Stimulated activated naive CD8-positive, alpha-beta T cell treated with anti-CD3 and anti-CD28 coated beads, Interleukin-15, Interleukin-2, amounts not matched to agents 100 U/mL and 50 U/mL, for 24 hours (primary cell): Measurements from ENCODE around the gene LPCAT1.
"Not testable (repeated sequence)": the region's sequence is repeated elsewhere in the genome, so short reads cannot be mapped to it uniquely, and the experiment has no call there.

Source experiments
- ATAC-seq: fragments of 150-1000 bp; cut with Tn5 transposase; one replicate; pipeline ENCODE4 v1.10.0; 2021
- DNase-seq: peaks from one replicate; pipeline ENCODE4 v3.0.0; 2021

Gene LPCAT1

GRCh38 chr5:1540831-1541701 lies 17.3 kb upstream of the LPCAT1 start:
- DNase-seq, result no peak
- ATAC-seq, result no peak

- DNase-seq (no peak), ATAC-seq (no peak)
Observed at GRCh38 chr5:1540166-1540565, 16.4 kb upstream of the LPCAT1 start.

- not testable (repeated sequence) for ATAC-seq, DNase-seq
Observed at GRCh38 chr5:1539393-1540161, 15.8 kb upstream of the LPCAT1 start.

- no peak for ATAC-seq
- no peak for DNase-seq
Observed at GRCh38 chr5:1538741-1539392, 15.1 kb upstream of the LPCAT1 start.

- no peak for ATAC-seq
- DNase-seq, result no peak
Observed at GRCh38 chr5:1538276-1538675, 14.5 kb upstream of the LPCAT1 start.

GRCh38 chr5:1537603-1538154 lies 13.9 kb upstream of the LPCAT1 start:
- no peak for ATAC-seq
- DNase-seq, result no peak

GRCh38 chr5:1536871-1537602 lies 13.3 kb upstream of the LPCAT1 start:
- no peak for DNase-seq

GRCh38 chr5:1536322-1536845 lies 12.6 kb upstream of the LPCAT1 start:
- DNase-seq, result peak; percentile 72
- peak; percentile 99 for ATAC-seq

More at GRCh38 chr5:1536871-1537602, 13.3 kb upstream of the LPCAT1 start:
- ATAC-seq, result no peak

GRCh38 chr5:1535646-1536045 lies 11.9 kb upstream of the LPCAT1 start:
- DNase-seq, result no peak
- no peak for ATAC-seq

GRCh38 chr5:1532384-1532783 lies 8.6 kb upstream of the LPCAT1 start:
- DNase-seq (no peak), ATAC-seq (no peak)

GRCh38 chr5:1529498-1529897 lies 5.7 kb upstream of the LPCAT1 start:
- no peak for ATAC-seq
- no peak for DNase-seq

- no peak for ATAC-seq
- no peak for DNase-seq
Observed at GRCh38 chr5:1527533-1528205, 3.9 kb upstream of the LPCAT1 start.

GRCh38 chr5:1526681-1527131 lies 2.9 kb upstream of the LPCAT1 start:
- DNase-seq, result no peak
- no peak for ATAC-seq

GRCh38 chr5:1526190-1526631 lies 2.5 kb upstream of the LPCAT1 start:
- DNase-seq, result no peak
- no peak for ATAC-seq

GRCh38 chr5:1525624-1526189 lies 1.9 kb upstream of the LPCAT1 start:
- DNase-seq (no peak), ATAC-seq (no peak)

- DNase-seq (no peak), ATAC-seq (no peak)
Observed at GRCh38 chr5:1524799-1525623, 1.3 kb upstream of the LPCAT1 start.

GRCh38 chr5:1524481-1524798 lies 680 bp upstream of the LPCAT1 start:
- DNase-seq (no peak), ATAC-seq (no peak)

- ATAC-seq (peak; percentile 31), DNase-seq (no peak)
Observed at GRCh38 chr5:1523480-1523792, 324 bp downstream of the LPCAT1 start.

- DNase-seq, result peak; percentile 37
- ATAC-seq, result no peak
Observed at GRCh38 chr5:1522601-1523479, 920 bp downstream of the LPCAT1 start.
